Prostate gland (tissue), 2 donors: ENCODE data around the gene FKBP15.

Source experiments
- POLR2A ChIP-seq: fragments of 450-650 bp; IDR thresholded peaks from one replicate; pipeline ENCODE4 v1.6.1; 2016; ENCODE audit warnings: antibody characterized with exemption, mild to moderate bottlenecking
- POLR2AphosphoS5 ChIP-seq: sonication (generic); formaldehyde crosslinking; IDR thresholded peaks from one replicate; pipeline ENCODE4 v1.6.1; 2017; ENCODE audit warnings: antibody characterized with exemption
- TF ChIP-seq, protein P1 (sequence below), 4 experiments: fragments of 200-600 bp in 2 of 4; fragments of 450-650 bp in 2 of 4; sonication (generic) in 2 of 4; IDR thresholded peaks; 1 replicate in 3 of 4; 2 replicates in 1 of 4; pipeline ENCODE4 v1.5.1; 2016 to 2019; ENCODE audit warnings: antibody characterized with exemption in 4 of 4, mild to moderate bottlenecking in 2 of 4, moderate library complexity in 2 of 4

DNA sequence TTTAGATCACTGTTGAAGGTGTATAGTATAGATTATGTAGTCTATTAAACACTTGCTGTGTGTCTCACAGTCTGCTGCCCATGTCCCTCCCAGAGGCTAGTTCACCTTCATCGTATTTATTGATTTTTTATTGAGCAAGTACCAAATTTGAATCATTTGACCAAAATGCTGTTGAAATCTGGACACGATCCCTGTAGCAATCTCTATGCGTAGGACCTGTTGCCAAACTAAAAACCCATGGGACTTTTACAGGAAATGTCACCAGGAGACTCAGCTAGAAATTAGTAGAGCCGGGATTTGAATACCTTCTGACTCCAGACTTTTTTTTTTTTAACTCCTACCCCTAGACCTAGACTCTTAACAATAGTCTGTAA is 17.8 kb upstream of the FKBP15 start:
- no peak for TF ChIP-seq POLR2AphosphoS5
- TF ChIP-seq, protein P1, sequence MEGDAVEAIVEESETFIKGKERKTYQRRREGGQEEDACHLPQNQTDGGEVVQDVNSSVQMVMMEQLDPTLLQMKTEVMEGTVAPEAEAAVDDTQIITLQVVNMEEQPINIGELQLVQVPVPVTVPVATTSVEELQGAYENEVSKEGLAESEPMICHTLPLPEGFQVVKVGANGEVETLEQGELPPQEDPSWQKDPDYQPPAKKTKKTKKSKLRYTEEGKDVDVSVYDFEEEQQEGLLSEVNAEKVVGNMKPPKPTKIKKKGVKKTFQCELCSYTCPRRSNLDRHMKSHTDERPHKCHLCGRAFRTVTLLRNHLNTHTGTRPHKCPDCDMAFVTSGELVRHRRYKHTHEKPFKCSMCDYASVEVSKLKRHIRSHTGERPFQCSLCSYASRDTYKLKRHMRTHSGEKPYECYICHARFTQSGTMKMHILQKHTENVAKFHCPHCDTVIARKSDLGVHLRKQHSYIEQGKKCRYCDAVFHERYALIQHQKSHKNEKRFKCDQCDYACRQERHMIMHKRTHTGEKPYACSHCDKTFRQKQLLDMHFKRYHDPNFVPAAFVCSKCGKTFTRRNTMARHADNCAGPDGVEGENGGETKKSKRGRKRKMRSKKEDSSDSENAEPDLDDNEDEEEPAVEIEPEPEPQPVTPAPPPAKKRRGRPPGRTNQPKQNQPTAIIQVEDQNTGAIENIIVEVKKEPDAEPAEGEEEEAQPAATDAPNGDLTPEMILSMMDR (IDR thresholded peaks at IDR 0.05): no peak
- no peak for TF ChIP-seq POLR2A
